Stimulated activated naive CD8-positive, alpha-beta T cell treated with anti-CD3 and anti-CD28 coated beads, Interleukin-15, amount 100 ng/mL, for 72 hours (primary cell): ENCODE data around the gene CCDC137.
"Not testable (repeated sequence)": the region's sequence is repeated elsewhere in the genome, so short reads cannot be mapped to it uniquely, and the experiment has no call there.

ENCODE experiments used
- ATAC-seq: fragments of 150-1000 bp; cut with Tn5 transposase; 2 replicates; pipeline ENCODE4 v1.10.0; 2021; ENCODE audit warnings: mild to moderate bottlenecking, moderate library complexity
- DNase-seq, 2 donors: peaks; one replicate each; pipeline ENCODE4 v3.0.0; 2021 to 2022
- H3K27ac Mint-ChIP-seq, 2 donors: one replicate each; pipeline ENCODE4 v1.8.0; 2022; ENCODE audit warnings: mild to moderate bottlenecking in 2 of 2, mixed read lengths in 2 of 2, moderate library complexity in 2 of 2
- H3K27me3 Mint-ChIP-seq: one replicate; pipeline ENCODE4 v1.8.0; 2022; ENCODE audit warnings: mixed read lengths
- H3K4me1 Mint-ChIP-seq: one replicate; pipeline ENCODE4 v1.8.0; 2022; ENCODE audit warnings: mild to moderate bottlenecking, mixed read lengths
- H3K4me3 Mint-ChIP-seq, 2 donors: one replicate each; pipeline ENCODE4 v1.8.0; 2022; ENCODE audit warnings: mild to moderate bottlenecking in 2 of 2, mixed read lengths in 2 of 2, moderate library complexity in 1 of 2
- H3K9me3 Mint-ChIP-seq, 2 donors: one replicate each; pipeline ENCODE4 v1.8.0; 2022; ENCODE audit warnings: mixed read lengths in 2 of 2

The CCDC137 gene

GRCh38 chr17:81664051-81664470 is 2.5 kb upstream of the CCDC137 start:
- no peak for ATAC-seq
- H3K4me3 Mint-ChIP-seq, result peak overlapping the region; percentile 50 to 55
- DNase-seq, result no peak
- peak overlapping the region in 1 of 2 donors; percentile 86 for H3K27ac Mint-ChIP-seq
- no peaks in the 10 kb centered on the region for H3K27me3 Mint-ChIP-seq
- H3K4me1 Mint-ChIP-seq, result peaks cover 62% of the 10 kb centered on the region
- H3K9me3 Mint-ChIP-seq, result no peaks in the 10 kb centered on the region

GRCh38 chr17:81665205-81666091 is 1.1 kb upstream of the CCDC137 start:
- DNase-seq, result peak; percentile 35 to 61
- H3K4me3 Mint-ChIP-seq, result peak overlapping the region; percentile 92 to 97
- H3K27ac Mint-ChIP-seq, result peak overlapping the region; percentile 85 to 94
- H3K9me3 Mint-ChIP-seq, result no peaks in the 10 kb centered on the region
- peak; percentile 58 for ATAC-seq
- no peaks in the 10 kb centered on the region for H3K27me3 Mint-ChIP-seq
- peaks cover 73% of the 10 kb centered on the region for H3K4me1 Mint-ChIP-seq

GRCh38 chr17:81666092-81666341 is 520 bp upstream of the CCDC137 start:
- ATAC-seq, result no peak
- peak overlapping the region; percentile 92 to 97 for H3K4me3 Mint-ChIP-seq
- peaks cover 73% of the 10 kb centered on the region for H3K4me1 Mint-ChIP-seq
- H3K9me3 Mint-ChIP-seq, result no peaks in the 10 kb centered on the region
- H3K27me3 Mint-ChIP-seq, result no peaks in the 10 kb centered on the region
- DNase-seq, result no peak
- H3K27ac Mint-ChIP-seq, result peak overlapping the region; percentile 85 to 94

- H3K27ac Mint-ChIP-seq, result peak overlapping the region; percentile 15 to 87
- DNase-seq (no peak), ATAC-seq (no peak)
- no peaks in the 10 kb centered on the region for H3K27me3 Mint-ChIP-seq
- H3K9me3 Mint-ChIP-seq, result no peaks in the 10 kb centered on the region
- peak overlapping the region; percentile 92 to 97 for H3K4me3 Mint-ChIP-seq
- peaks cover 76% of the 10 kb centered on the region for H3K4me1 Mint-ChIP-seq
Observed at GRCh38 chr17:81667754-81668153, 1.2 kb downstream of the CCDC137 start.

- Mint-ChIP-seq H3K4me3 (no peak overlapping the region), H3K27ac (no peak overlapping the region), H3K27me3 (no peaks in the 10 kb centered on the region), H3K4me1 (peaks cover 50% of the 10 kb centered on the region), H3K9me3 (no peaks in the 10 kb centered on the region)
- DNase-seq, result no peak
- ATAC-seq, result no peak
Observed at GRCh38 chr17:81672504-81672903, 6.0 kb downstream of the CCDC137 start.

GRCh38 chr17:81672954-81673353 is 6.4 kb downstream of the CCDC137 start:
- Mint-ChIP-seq H3K4me1 (peaks cover 46% of the 10 kb centered on the region), H3K9me3 (no peaks in the 10 kb centered on the region), H3K4me3 (no peak overlapping the region), H3K27me3 (no peaks in the 10 kb centered on the region), H3K27ac (no peak overlapping the region)
- no peak for DNase-seq
- no peak for ATAC-seq

- ATAC-seq, result no peak
- peaks cover 38% of the 10 kb centered on the region for H3K4me1 Mint-ChIP-seq
- H3K27ac Mint-ChIP-seq, result no peak overlapping the region
- H3K9me3 Mint-ChIP-seq, result no peaks in the 10 kb centered on the region
- no peak overlapping the region for H3K4me3 Mint-ChIP-seq
- no peaks in the 10 kb centered on the region for H3K27me3 Mint-ChIP-seq
- no peak for DNase-seq
Observed at GRCh38 chr17:81673561-81674258, 7.2 kb downstream of the CCDC137 start.

- not testable (repeated sequence) for H3K9me3 Mint-ChIP-seq, H3K4me3 Mint-ChIP-seq, H3K27me3 Mint-ChIP-seq, H3K27ac Mint-ChIP-seq, ATAC-seq
- DNase-seq, result peak; percentile 30 to 44
- peaks cover 24% of the 10 kb centered on the region for H3K4me1 Mint-ChIP-seq
Observed at GRCh38 chr17:81675515-81676221, 9.1 kb downstream of the CCDC137 start.

GRCh38 chr17:81676906-81677305 is 10.4 kb downstream of the CCDC137 start:
- Mint-ChIP-seq H3K9me3 (no peaks in the 10 kb centered on the region), H3K4me1 (peaks cover 30% of the 10 kb centered on the region), H3K27me3 (no peaks in the 10 kb centered on the region), H3K27ac (peak overlapping the region in 1 of 2 donors; percentile 31), H3K4me3 (no peak overlapping the region)
- no peak for DNase-seq
- no peak for ATAC-seq

- ATAC-seq (no peak), DNase-seq (no peak)
- Mint-ChIP-seq H3K4me3 (no peak overlapping the region), H3K27ac (no peak overlapping the region), H3K27me3 (no peaks in the 10 kb centered on the region), H3K9me3 (no peaks in the 10 kb centered on the region), H3K4me1 (peaks cover 35% of the 10 kb centered on the region)
Observed at GRCh38 chr17:81680150-81680549, 13.6 kb downstream of the CCDC137 start.

- no peaks in the 10 kb centered on the region for H3K9me3 Mint-ChIP-seq
- peaks cover 42% of the 10 kb centered on the region for H3K4me1 Mint-ChIP-seq
- ATAC-seq (no peak), DNase-seq (no peak)
- no peaks in the 10 kb centered on the region for H3K27me3 Mint-ChIP-seq
- H3K27ac Mint-ChIP-seq, result peak overlapping the region in 1 of 2 donors; percentile 48
- peak overlapping the region in 1 of 2 donors; percentile 64 for H3K4me3 Mint-ChIP-seq
Observed at GRCh38 chr17:81681672-81682071, 15.1 kb downstream of the CCDC137 start.

GRCh38 chr17:81682565-81683207 is 16.1 kb downstream of the CCDC137 start:
- Mint-ChIP-seq H3K4me1 (peaks cover 52% of the 10 kb centered on the region), H3K27me3 (no peaks in the 10 kb centered on the region), H3K27ac (peak overlapping the region; percentile 81 to 89), H3K4me3 (peak overlapping the region; percentile 94 to 95), H3K9me3 (no peaks in the 10 kb centered on the region)
- DNase-seq, result no peak
- ATAC-seq, result no peak

GRCh38 chr17:81683208-81683583 is 16.7 kb downstream of the CCDC137 start:
- Mint-ChIP-seq H3K4me1 (peaks cover 53% of the 10 kb centered on the region), H3K27me3 (no peaks in the 10 kb centered on the region), H3K27ac (peak overlapping the region; percentile 81 to 89), H3K4me3 (peak overlapping the region; percentile 94 to 95), H3K9me3 (no peaks in the 10 kb centered on the region)
- no peak for DNase-seq
- no peak for ATAC-seq

- ATAC-seq (peak; percentile 97), DNase-seq (peak; percentile 98 to 99)
- Mint-ChIP-seq H3K27me3 (no peaks in the 10 kb centered on the region), H3K4me1 (peaks cover 55% of the 10 kb centered on the region), H3K9me3 (no peaks in the 10 kb centered on the region), H3K4me3 (peak within 1 kb of the TSS; percentile 94 to 95), H3K27ac (peak within 1 kb of the TSS; percentile 93 to 97)
Observed at GRCh38 chr17:81683584-81684441, 17.3 kb downstream of the CCDC137 start, which contains the start of the genes ARL16 and HGS. Gene ARL16, minus strand, starts transcription at chr17:81683797. Its CDS starts 44 bp downstream, at chr17:81683753. Gene HGS, plus strand, starts transcription at chr17:81684011. Its CDS starts 56 bp downstream, at chr17:81684067.
